Breast epithelium (tissue), 3 donors: ENCODE data around the gene GORASP1.

ENCODE experiments used
- POLR2A ChIP-seq: fragments of 450-650 bp; IDR thresholded peaks from one replicate; pipeline ENCODE4 v1.6.1; 2016; ENCODE audit warnings: antibody characterized with exemption, mild to moderate bottlenecking, moderate library complexity
- TF ChIP-seq, protein P1 (sequence below), 3 donors: fragments of 450-650 bp; IDR thresholded peaks; one replicate each; pipeline ENCODE4 v1.5.1; 2016 to 2017; ENCODE audit warnings: antibody characterized with exemption in 3 of 3, mild to moderate bottlenecking in 3 of 3, moderate library complexity in 3 of 3

DNA sequence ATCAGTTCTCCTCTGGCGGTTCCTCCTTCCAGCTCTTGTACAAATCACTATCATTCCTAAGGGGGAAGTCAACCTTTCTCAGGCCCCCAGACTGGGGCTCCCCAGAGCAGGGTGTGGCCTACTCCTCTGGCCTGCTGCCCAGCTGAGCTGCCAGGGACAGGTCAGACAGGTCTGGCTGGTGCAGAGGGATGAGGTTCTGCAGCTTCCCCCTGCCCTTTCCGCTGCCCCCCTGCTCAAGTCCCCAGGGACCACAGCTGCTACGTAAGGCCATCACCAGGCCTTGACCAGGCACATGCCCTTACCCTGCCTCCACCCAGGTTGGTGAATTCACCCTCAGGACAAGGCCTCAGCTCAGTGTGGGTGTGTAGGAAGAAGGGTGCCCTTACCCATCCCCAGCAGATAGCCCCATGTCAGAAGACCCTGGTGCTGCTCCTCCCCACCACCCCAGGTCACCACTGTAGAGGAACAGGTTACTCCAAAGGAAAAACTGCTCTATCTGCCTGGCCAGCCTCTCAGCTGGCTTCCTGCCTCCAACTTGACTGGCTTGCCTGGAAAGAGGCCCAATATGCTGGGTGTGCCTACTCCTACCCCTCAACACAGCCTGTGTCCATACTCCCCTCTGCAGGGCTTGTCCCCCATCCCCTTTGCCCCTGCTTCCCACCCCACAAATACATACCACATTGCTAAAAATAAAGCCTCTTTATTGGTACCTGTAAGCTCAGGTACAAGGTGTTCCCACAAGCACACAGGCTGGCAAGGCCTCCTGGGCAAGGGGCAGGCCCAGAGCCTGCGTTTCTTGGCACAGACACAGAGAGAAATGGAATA, 34.0 kb upstream of the GORASP1 start:
- TF ChIP-seq, protein P1, sequence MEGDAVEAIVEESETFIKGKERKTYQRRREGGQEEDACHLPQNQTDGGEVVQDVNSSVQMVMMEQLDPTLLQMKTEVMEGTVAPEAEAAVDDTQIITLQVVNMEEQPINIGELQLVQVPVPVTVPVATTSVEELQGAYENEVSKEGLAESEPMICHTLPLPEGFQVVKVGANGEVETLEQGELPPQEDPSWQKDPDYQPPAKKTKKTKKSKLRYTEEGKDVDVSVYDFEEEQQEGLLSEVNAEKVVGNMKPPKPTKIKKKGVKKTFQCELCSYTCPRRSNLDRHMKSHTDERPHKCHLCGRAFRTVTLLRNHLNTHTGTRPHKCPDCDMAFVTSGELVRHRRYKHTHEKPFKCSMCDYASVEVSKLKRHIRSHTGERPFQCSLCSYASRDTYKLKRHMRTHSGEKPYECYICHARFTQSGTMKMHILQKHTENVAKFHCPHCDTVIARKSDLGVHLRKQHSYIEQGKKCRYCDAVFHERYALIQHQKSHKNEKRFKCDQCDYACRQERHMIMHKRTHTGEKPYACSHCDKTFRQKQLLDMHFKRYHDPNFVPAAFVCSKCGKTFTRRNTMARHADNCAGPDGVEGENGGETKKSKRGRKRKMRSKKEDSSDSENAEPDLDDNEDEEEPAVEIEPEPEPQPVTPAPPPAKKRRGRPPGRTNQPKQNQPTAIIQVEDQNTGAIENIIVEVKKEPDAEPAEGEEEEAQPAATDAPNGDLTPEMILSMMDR (IDR thresholded peaks at IDR 0.05), result no peak
- TF ChIP-seq POLR2A, result no peak
